ENCODE results near the gene PDE11A. TPM values are rescaled to one million over a fixed set of nuclear protein-coding genes. Genes with fewer than 3 reads are reported as not detected.

Gene PDE11A
- total RNA-seq, 1 donor from 2014 or later, result 1.2 TPM

DNA sequence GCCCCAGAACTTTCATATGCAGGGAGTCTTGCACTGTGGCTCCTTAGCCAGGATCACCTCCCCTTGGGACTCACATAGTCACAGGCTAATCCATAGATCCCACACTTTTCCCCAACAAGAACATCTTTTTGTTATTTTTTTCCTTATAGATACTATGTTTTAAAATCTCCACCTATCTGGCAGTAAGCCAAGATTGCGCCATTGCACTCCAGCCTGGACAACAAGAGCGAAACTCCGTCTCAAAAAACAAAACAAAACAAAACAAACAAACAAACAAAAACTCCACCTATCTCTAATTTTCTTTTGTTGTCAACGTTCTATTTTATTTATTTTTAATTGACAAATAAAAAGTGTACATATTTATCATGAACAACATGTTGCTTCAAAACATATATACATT, 141.7 kb downstream of the PDE11A start:
- TF ChIP-seq, protein P1, sequence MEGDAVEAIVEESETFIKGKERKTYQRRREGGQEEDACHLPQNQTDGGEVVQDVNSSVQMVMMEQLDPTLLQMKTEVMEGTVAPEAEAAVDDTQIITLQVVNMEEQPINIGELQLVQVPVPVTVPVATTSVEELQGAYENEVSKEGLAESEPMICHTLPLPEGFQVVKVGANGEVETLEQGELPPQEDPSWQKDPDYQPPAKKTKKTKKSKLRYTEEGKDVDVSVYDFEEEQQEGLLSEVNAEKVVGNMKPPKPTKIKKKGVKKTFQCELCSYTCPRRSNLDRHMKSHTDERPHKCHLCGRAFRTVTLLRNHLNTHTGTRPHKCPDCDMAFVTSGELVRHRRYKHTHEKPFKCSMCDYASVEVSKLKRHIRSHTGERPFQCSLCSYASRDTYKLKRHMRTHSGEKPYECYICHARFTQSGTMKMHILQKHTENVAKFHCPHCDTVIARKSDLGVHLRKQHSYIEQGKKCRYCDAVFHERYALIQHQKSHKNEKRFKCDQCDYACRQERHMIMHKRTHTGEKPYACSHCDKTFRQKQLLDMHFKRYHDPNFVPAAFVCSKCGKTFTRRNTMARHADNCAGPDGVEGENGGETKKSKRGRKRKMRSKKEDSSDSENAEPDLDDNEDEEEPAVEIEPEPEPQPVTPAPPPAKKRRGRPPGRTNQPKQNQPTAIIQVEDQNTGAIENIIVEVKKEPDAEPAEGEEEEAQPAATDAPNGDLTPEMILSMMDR (conservative IDR thresholded peaks at IDR 0.05; ENCODE audit: low read depth, low read length), result no peak
- no peak overlapping the region for H3K4me3 ChIP-seq (ENCODE audit: low read depth, low read length)

DNA sequence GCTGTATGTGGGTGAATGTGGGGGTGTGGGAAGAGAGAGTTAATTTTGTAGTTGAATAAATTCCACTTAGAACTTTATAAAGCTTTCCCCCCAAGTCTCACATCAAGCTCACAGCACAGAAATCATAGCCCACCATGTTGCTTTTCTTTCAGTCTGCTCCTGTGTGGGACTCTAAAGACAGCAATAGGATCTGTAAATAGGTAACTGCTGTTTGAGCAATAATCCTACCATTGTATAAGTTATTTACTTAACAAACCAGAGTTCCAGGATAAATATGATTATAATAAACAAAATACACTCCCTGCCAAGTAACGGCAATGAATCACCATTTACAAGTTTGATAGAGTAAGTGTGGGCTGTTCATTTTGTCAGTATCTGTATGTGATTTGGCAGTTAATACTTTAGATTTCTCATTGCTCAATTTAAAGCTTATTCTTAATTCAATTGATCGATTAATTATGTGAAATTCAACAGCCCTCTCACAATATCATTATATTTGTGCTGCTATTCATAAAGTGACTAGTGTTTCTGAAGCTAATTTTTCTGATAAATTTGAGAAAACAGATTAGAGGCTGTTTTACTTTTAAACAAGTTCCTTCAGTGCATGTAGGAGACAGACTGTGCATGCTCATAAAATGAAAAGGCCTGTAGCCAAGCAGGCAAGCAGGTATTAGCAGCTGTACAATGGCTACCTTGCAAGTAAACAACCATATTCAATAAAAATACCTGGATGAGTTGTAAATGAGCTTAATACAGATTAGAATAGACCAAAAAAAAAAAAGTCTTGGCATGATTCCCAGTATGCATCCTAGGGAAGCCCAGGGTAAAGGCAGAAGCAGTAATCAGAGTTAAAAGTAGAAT, 142.7 kb downstream of the PDE11A start:
- TF ChIP-seq, protein P1 (conservative IDR thresholded peaks at IDR 0.05; ENCODE audit: low read depth, low read length), result no peak
- no peak for DNase-seq (ENCODE audit: low read depth)
- no peak overlapping the region for H3K4me3 ChIP-seq (ENCODE audit: low read depth, low read length)

More for the DNA sequence above, 141.7 kb downstream of the PDE11A start:
- DNase-seq (ENCODE audit: low read depth), result no peak

DNA sequence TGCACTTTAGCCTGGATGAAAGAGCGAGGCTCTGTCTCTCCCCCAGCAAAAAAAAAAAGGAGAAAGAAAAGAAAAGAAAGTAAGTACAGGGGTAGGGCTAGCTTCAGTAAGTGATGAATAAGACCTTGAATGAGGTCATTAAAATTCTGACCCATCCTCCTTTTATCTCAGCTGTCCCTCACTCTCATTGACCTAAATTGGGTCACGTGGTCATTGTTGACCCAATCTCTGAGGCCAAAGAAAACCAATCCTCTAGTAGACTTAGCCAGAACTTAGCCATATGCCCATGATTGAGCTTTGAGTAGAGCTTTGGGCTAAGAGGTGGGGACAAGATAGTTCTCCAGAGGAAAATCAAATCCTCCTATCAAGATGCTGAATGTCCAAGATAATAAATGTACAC, 149.3 kb downstream of the PDE11A start:
- no peak overlapping the region for H3K4me3 ChIP-seq (ENCODE audit: low read depth, low read length)
- DNase-seq (ENCODE audit: low read depth), result no peak
- TF ChIP-seq, protein P1 (conservative IDR thresholded peaks at IDR 0.05; ENCODE audit: low read depth, low read length), result no peak

DNA sequence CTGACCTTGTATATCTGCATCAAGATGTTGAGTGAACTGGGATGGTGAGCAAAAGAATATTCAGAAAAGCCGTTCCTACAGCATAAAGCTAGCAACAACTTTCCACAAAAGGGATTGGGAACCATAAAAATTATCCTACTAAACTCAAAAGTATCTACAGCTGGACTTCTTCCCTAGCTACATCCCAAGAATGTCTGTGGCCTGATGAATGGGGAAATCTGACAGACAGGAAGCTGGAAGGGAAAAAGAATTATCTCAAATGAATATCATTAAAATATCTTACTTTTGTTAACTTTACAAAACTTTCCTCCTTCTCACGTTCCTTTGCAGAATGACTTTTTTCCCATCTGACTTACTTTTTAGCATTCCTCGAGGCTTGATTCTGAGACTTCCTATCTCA, 150.9 kb downstream of the PDE11A start:
- no peak for DNase-seq (ENCODE audit: low read depth)
- TF ChIP-seq, protein P1 (conservative IDR thresholded peaks at IDR 0.05; ENCODE audit: low read depth, low read length), result no peak
- no peak overlapping the region for H3K4me3 ChIP-seq (ENCODE audit: low read depth, low read length)

DNA sequence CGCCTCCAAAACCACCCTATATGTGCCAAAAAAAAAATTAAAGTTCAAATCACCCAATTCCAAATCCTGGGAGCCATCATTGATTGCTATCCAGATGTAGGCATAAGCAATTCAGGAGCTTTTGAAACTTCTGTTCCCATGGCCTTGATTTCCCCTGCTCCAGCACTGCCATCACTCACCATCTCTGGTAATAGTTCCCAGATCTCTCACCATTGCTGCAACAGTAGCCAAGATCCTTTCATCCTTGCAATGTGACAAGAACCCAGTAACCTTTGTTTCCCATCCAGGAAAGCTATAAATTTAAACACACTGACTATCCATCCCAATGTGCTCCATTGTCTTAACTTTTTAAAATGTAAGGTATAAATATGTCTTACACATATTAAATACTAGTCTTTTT, 155.4 kb downstream of the PDE11A start:
- no peak overlapping the region for H3K4me3 ChIP-seq (ENCODE audit: low read depth, low read length)
- TF ChIP-seq, protein P1 (conservative IDR thresholded peaks at IDR 0.05; ENCODE audit: low read depth, low read length), result no peak
- DNase-seq (ENCODE audit: low read depth), result no peak

DNA sequence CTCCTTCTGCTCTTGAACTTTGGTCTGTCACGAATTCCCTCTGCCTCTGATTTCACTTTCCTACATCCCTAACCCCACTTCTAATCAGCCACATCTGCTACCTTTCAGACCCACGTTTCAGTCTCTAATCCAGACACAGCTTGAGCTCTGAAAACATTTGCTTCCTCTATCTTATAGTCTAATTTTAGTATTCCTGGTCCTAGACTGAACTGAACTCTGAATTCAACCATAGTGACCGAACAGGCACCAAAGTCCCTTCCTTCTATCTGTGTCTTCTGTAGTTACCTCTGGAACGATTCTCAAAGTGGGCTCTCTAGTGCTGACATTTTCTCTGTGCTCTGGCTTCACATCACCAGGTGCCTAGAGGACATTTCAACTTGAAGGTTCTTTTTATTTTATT, 156.2 kb downstream of the PDE11A start:
- no peak overlapping the region for H3K4me3 ChIP-seq (ENCODE audit: low read depth, low read length)
- TF ChIP-seq, protein P1 (conservative IDR thresholded peaks at IDR 0.05; ENCODE audit: low read depth, low read length), result no peak
- DNase-seq (ENCODE audit: low read depth), result no peak

DNA sequence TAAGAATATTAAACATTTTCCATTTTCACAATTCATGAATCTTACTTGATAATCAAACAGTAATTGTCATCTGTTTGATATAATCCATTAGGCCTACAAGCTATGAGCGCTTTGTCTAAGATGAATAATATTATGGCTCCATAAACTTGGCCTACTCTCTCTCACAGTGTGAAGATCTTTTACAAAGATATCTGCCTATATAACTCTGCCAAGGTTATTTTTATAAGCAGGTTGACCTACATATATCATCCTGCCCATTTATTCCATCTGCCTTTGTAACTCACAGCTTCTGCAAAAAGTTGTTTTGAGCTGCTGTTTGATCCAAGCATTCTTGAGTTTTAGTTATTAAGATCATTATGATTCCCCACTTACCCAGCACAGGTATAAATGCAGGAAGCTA, 158.3 kb downstream of the PDE11A start:
- TF ChIP-seq, protein P1 (conservative IDR thresholded peaks at IDR 0.05; ENCODE audit: low read depth, low read length), result no peak
- H3K4me3 ChIP-seq (ENCODE audit: low read depth, low read length), result no peak overlapping the region
- DNase-seq (ENCODE audit: low read depth), result no peak

Measured in epithelial cell of proximal tubule (primary cell).